ENCODE results near the gene LSS. TPM values are rescaled to one million over a fixed set of nuclear protein-coding genes. Genes with fewer than 3 reads are reported as not detected.

LSS gene
- total RNA-seq, 1 donor from 2014 or later = 108 TPM

DNA sequence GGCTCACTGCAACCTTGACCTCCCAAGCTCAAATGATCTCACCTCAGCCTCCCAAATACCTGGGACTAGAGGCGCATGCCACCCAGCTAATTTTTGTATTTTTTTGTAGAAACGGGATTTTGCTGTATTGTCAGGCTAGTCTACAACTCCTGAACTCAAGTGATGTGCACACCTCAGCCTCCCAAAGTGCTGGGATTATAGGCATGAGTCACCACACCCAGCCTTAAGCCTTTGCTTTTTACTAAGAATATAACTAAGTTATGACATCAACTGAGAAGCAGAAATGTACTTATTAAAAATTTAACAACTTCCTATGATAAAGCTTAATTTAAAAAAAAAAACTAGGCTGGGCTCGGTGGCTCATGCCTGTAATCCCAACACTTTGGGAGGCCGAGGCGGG, 8.9 kb upstream of the LSS start:
- intact Hi-C loops (cut with DNase I) = no loop called here

DNA sequence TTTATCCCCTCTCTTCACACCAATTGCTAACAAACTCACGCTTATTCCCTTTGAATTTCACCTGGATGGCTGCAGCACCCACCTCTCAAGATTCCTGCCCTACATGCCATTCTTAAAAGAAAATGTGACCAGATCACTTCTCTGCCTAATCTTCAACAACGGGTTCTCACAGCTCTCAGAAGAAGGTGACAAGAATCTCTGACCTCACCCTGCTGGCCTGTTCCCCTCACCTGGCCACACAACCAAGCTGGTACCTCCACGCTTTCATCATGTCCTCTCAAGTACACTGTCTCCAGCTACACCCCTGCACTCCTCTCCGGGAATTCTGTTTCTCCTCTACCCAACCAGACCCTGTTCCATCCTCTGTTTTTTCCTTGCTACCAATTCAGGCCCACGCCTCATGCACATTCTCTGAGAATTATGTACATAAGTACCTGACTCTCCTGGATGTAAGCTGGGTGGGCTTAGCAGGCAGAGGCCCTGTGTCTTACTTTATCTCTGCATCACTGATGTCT, 5.9 kb upstream of the LSS start:
- no peak for DNase-seq
- no peak overlapping the region for H3K27ac ChIP-seq
- H3K27me3 ChIP-seq = no peaks in the 10 kb centered on the region
- H3K4me3 ChIP-seq = no peak overlapping the region
- ATAC-seq = peak; percentile 44
- intact Hi-C loops (cut with DNase I) = no loop called here
- H3K36me3 ChIP-seq = peaks cover 56% of the 10 kb centered on the region
- H3K4me1 ChIP-seq = peaks cover 8% of the 10 kb centered on the region
- no peaks in the 10 kb centered on the region for H3K9me3 ChIP-seq
- TF ChIP-seq, protein P1, sequence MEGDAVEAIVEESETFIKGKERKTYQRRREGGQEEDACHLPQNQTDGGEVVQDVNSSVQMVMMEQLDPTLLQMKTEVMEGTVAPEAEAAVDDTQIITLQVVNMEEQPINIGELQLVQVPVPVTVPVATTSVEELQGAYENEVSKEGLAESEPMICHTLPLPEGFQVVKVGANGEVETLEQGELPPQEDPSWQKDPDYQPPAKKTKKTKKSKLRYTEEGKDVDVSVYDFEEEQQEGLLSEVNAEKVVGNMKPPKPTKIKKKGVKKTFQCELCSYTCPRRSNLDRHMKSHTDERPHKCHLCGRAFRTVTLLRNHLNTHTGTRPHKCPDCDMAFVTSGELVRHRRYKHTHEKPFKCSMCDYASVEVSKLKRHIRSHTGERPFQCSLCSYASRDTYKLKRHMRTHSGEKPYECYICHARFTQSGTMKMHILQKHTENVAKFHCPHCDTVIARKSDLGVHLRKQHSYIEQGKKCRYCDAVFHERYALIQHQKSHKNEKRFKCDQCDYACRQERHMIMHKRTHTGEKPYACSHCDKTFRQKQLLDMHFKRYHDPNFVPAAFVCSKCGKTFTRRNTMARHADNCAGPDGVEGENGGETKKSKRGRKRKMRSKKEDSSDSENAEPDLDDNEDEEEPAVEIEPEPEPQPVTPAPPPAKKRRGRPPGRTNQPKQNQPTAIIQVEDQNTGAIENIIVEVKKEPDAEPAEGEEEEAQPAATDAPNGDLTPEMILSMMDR (IDR thresholded peaks at IDR 0.05) = no peak

More for the DNA sequence above, 8.9 kb upstream of the LSS start:
- ATAC-seq (no peak), DNase-seq (no peak)
- Histone ChIP-seq H3K9me3 (no peaks in the 10 kb centered on the region), H3K36me3 (peaks cover 86% of the 10 kb centered on the region), H3K4me1 (no peaks in the 10 kb centered on the region), H3K27me3 (no peaks in the 10 kb centered on the region), H3K27ac (no peak overlapping the region), H3K4me3 (no peak overlapping the region)
- TF ChIP-seq, protein P1 (IDR thresholded peaks at IDR 0.05) = no peak

DNA sequence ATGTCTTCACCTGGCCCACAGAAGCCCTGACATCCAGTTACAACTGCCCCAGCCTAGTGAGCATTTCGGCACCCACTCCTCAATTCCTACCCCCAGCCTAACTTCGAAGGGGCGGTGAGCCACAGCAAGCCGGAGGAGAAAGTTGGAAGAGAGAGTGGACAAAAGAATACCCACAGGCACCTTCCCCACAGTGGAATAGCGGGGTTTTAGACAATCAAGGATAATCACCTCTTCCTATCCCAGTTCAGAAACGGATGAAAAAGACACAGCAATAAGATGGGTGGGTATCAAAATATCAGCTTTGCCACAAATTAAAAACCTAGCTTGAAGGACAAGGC, 1.3 kb upstream of the LSS start:
- no peak overlapping the region for H3K27ac ChIP-seq
- peaks cover 14% of the 10 kb centered on the region for H3K36me3 ChIP-seq
- ATAC-seq (no peak), DNase-seq (no peak)
- H3K4me1 ChIP-seq = peaks cover 27% of the 10 kb centered on the region
- TF ChIP-seq, protein P1 (IDR thresholded peaks at IDR 0.05) = no peak
- intact Hi-C loops (cut with DNase I) = no loop called here
- H3K4me3 ChIP-seq = peak overlapping the region; percentile 62
- no peaks in the 10 kb centered on the region for H3K9me3 ChIP-seq
- H3K27me3 ChIP-seq = no peaks in the 10 kb centered on the region

DNA sequence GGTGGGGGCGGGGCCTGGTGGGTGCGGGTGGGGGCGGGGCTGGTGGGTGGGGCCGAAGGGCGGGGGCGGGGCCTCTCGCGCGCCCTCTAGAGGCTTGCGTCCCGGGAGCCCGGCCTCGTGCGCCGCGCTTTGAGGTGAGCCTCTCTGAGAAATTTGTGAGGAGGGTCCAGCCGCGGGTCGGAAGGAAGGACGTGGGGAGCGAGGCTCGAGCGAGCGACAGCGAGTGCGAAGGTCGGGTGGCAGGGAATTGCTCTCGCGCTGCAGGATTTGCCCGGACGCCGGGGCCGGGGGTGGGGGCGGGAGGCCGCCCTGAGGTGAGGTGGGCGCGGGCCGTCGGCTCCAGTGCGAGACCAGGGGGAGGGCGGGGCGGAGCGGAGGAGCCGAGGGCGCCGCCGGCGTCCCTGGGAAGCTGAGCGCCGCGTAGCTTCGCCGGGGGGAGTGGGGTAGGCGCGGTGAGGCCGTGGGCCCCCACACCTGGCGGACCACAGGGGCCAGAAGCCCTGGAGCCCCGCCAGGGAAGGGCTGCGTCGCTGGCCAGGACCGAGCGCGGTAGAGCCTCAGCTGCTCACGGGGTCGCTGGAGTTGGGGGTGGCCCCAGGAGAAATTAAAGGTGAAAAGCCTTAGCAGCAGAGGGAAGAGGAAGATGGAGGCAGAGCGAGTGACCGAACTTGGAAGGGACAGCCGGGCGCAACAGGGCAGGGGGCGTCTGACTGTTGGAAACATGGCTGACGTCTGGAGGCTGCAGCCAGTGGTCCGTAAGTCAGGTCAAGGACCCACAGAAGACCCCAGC, 754 bp upstream of the LSS start:
- TF ChIP-seq, protein P1 (IDR thresholded peaks at IDR 0.05) = peak; percentile 41
- intact Hi-C loops (cut with DNase I) = no loop called here
- H3K4me3 ChIP-seq = peak overlapping the region; percentile 62
- no peaks in the 10 kb centered on the region for H3K27me3 ChIP-seq
- ATAC-seq (peak; percentile 57), DNase-seq (no peak)
- peaks cover 27% of the 10 kb centered on the region for H3K4me1 ChIP-seq
- no peaks in the 10 kb centered on the region for H3K9me3 ChIP-seq
- peak overlapping the region; percentile 55 for H3K27ac ChIP-seq
- peaks cover 9% of the 10 kb centered on the region for H3K36me3 ChIP-seq

DNA sequence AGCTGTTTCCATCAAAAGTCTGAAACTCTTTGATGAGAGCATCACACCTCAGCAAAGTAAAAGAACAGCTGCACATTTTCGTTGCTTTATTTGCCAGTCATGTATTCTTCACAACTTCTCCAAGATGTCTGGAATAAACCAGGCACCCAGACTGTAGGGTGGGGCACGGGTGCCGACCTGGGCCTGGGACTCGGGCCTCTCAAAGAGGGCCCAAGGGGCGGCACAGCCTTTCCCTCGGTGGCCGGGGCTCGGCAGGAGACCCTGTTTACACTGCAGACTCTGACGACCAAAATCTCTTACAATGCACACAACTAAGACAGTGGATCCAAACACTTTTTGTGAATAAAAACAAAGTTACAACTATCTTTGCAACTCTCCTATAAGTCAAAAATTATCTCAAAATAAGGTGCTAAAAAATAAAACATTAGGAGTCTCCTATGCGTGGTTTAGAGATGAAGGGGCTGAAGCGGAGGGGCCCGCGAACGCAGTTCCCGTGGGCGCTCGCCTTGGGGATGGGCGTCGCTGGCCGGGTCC, 696 bp downstream of the LSS start:
- H3K27ac ChIP-seq = peak overlapping the region; percentile 83
- H3K4me1 ChIP-seq = peaks cover 27% of the 10 kb centered on the region
- H3K27me3 ChIP-seq = no peaks in the 10 kb centered on the region
- H3K9me3 ChIP-seq = no peaks in the 10 kb centered on the region
- DNase-seq (no peak), ATAC-seq (no peak)
- intact Hi-C loops (cut with DNase I) = no loop called here
- H3K4me3 ChIP-seq = peak overlapping the region; percentile 93
- H3K36me3 ChIP-seq = peaks cover 4% of the 10 kb centered on the region
- TF ChIP-seq, protein P1 (IDR thresholded peaks at IDR 0.05) = no peak

All from upper lobe of right lung (tissue), 1 donor.